Measurements from ENCODE around the gene PODNL1. TPM values are rescaled to one million over a fixed set of nuclear protein-coding genes. Genes with fewer than 3 reads are reported as not detected.

PODNL1 gene
- total RNA-seq, 1 experiment from 2014 or later = 0.53 TPM

- Histone ChIP-seq H3K36me3 (peaks cover 31% of the 10 kb centered on the region), H3K4me1 (replicated peaks) (peaks cover 6% of the 10 kb centered on the region; the same call in 1 of the 2 replicates), H3K4me3 (no peak overlapping the region), H3K9me3 (replicated peaks) (no peaks in the 10 kb centered on the region), H3K27me3 (replicated peaks) (no peaks in the 10 kb centered on the region), H3K27ac (no peak overlapping the region)
- DNase-seq (ENCODE audit: low read depth in 1 of 2, low spot score in 2 of 2) = peak in 1 of 2 experiments; percentile 59
Observed at GRCh38 chr19:13920940-13921747, 17.1 kb downstream of the PODNL1 start.

GRCh38 chr19:13920524-13920923, 17.7 kb downstream of the PODNL1 start:
- peaks cover 31% of the 10 kb centered on the region for H3K36me3 ChIP-seq
- H3K4me1 ChIP-seq (replicated peaks) = peaks cover 6% of the 10 kb centered on the region; the same call in 1 of the 2 replicates
- no peak for DNase-seq (ENCODE audit: low read depth in 1 of 2, low spot score in 2 of 2)
- no peak overlapping the region for H3K27ac ChIP-seq
- no peaks in the 10 kb centered on the region for H3K27me3 ChIP-seq (replicated peaks)
- H3K4me3 ChIP-seq = no peak overlapping the region
- H3K9me3 ChIP-seq (replicated peaks) = no peaks in the 10 kb centered on the region

DNA sequence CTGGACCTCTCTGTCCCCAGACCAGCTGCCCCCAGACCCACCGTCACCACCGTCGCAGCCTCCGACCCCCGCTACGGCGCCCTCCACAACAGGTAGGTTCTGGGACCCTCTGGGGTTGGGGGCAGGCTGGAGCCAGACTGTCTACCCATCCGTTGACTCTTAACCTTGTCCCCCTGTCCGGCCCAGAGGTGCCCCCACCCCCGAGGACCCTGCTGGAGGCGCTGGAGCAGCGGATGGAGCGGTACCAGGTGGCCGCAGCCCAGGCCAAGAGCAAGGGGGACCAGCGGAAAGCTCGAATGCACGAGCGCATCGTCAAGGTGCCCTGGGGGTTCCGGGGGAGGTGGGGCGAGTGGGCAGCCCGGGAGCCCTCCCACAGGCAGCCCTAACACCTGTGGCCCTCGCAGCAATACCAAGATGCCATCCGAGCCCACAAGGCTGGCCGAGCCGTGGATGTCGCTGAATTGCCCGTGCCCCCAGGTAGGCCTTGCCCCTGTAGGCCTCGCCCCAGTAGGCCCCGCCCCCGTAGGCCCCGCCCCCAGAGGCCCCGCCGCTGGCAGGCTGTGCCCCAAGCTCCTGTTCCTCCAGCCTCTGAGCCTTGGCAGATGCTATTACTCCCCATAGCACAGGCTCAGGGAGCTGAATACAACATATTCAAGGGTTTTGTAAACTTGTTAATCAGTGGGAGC, 19.3 kb downstream of the PODNL1 start:
- no peak for DNase-seq (ENCODE audit: low read depth in 1 of 2, low spot score in 2 of 2)
- Histone ChIP-seq H3K36me3 (peaks cover 38% of the 10 kb centered on the region), H3K4me1 (replicated peaks) (peaks cover 6% of the 10 kb centered on the region; the same call in 1 of the 2 replicates), H3K4me3 (no peak overlapping the region), H3K27ac (no peak overlapping the region), H3K9me3 (replicated peaks) (no peaks in the 10 kb centered on the region), H3K27me3 (replicated peaks) (no peaks in the 10 kb centered on the region)

DNA sequence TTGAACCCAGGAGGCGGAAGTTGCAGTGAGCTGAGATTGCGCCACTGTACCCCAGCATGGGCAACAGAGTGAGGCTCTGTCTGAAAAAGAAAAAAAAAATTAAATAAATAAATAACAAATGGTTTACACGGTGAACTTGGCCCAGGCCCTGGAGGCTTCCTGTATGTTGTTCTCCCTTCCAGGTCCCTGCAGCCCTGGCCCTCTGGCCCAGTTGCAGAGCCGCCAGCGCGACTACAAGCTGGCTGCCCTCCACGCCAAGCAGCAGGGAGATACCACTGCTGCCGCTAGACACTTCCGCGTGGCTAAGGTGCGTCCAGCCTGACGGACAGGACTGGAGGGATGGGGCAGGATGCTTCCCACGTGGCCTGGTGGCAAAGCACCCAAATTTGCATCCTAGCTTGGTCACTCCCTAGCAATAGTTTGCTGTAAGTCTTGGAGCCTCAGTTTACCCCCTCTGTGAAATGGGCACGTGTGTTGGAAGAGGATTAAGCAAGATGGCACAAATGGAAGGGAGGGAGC, 20.3 kb downstream of the PODNL1 start:
- no peak for DNase-seq (ENCODE audit: low read depth in 1 of 2, low spot score in 2 of 2)
- Histone ChIP-seq H3K27me3 (replicated peaks) (no peaks in the 10 kb centered on the region), H3K4me1 (replicated peaks) (peaks cover 6% of the 10 kb centered on the region; the same call in 1 of the 2 replicates), H3K27ac (no peak overlapping the region), H3K36me3 (peaks cover 45% of the 10 kb centered on the region), H3K9me3 (replicated peaks) (no peaks in the 10 kb centered on the region), H3K4me3 (no peak overlapping the region)

GRCh38 chr19:13914777-13915176, 23.4 kb downstream of the PODNL1 start:
- Histone ChIP-seq H3K4me3 (no peak overlapping the region), H3K9me3 (replicated peaks) (no peaks in the 10 kb centered on the region), H3K27ac (no peak overlapping the region), H3K4me1 (replicated peaks) (no peaks in the 10 kb centered on the region), H3K36me3 (peaks cover 34% of the 10 kb centered on the region), H3K27me3 (replicated peaks) (no peaks in the 10 kb centered on the region)
- DNase-seq (ENCODE audit: low read depth in 1 of 2, low spot score in 2 of 2) = no peak

GRCh38 chr19:13913352-13913751, 24.9 kb downstream of the PODNL1 start:
- peaks cover 30% of the 10 kb centered on the region for H3K36me3 ChIP-seq
- H3K9me3 ChIP-seq (replicated peaks) = no peaks in the 10 kb centered on the region
- no peaks in the 10 kb centered on the region for H3K4me1 ChIP-seq (replicated peaks)
- H3K27ac ChIP-seq = no peak overlapping the region
- DNase-seq (ENCODE audit: low read depth in 1 of 2, low spot score in 2 of 2) = no peak
- H3K4me3 ChIP-seq = no peak overlapping the region
- H3K27me3 ChIP-seq (replicated peaks) = no peaks in the 10 kb centered on the region

DNA sequence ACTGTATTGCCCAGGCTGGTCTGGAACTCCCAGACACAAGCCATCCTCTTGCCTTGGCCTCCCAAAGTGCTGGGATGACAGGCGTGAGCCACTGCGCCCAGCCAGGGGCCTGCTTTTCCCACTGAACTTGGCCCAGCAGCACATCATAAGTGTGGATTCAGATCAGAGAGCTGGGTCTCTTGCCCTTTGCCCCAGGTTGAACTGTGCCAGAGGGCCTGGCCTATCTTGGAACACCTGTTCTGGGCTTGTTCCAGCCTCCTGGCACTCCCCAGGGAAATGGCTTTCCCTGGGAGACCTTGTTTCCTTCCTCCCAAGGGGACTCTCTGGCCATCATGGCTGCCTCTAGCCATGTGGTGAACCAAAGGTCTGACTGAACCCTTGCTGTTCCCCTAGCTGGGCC, 28.8 kb downstream of the PODNL1 start:
- H3K27me3 ChIP-seq (replicated peaks) = no peaks in the 10 kb centered on the region
- H3K4me3 ChIP-seq = no peak overlapping the region
- no peak for DNase-seq (ENCODE audit: low read depth in 1 of 2, low spot score in 2 of 2)
- peaks cover 14% of the 10 kb centered on the region for H3K4me1 ChIP-seq (replicated peaks)
- peaks cover 25% of the 10 kb centered on the region for H3K36me3 ChIP-seq
- no peaks in the 10 kb centered on the region for H3K9me3 ChIP-seq (replicated peaks)
- no peak overlapping the region for H3K27ac ChIP-seq

DNA sequence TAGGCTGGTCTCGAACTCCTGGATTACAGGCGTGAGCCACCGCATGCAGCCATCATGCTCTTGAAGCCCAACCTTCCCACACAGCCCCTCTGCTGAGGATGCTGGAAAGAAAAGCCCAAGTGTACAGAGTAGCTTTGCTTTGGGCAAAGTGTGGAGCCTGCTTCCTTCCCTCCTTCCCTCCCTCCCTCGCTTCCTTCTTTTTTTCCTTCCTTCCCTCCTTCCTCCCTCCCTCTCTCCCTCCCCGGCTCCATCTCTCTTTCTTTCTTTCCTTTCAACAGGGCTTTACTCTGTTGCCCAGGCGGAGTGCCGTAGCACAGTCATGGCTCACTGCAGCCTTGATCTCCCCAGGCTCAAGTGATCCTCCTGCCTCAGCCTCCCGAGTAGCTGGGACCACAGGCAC, 29.5 kb downstream of the PODNL1 start:
- Histone ChIP-seq H3K4me3 (no peak overlapping the region), H3K9me3 (replicated peaks) (no peaks in the 10 kb centered on the region), H3K27me3 (replicated peaks) (no peaks in the 10 kb centered on the region), H3K4me1 (replicated peaks) (peaks cover 14% of the 10 kb centered on the region), H3K27ac (no peak overlapping the region), H3K36me3 (peaks cover 21% of the 10 kb centered on the region)
- DNase-seq (ENCODE audit: low read depth in 1 of 2, low spot score in 2 of 2) = no peak

GRCh38 chr19:13906910-13907309, 31.3 kb downstream of the PODNL1 start:
- H3K36me3 ChIP-seq = peaks cover 4% of the 10 kb centered on the region; the same call in 1 of the 2 replicates
- no peak overlapping the region for H3K27ac ChIP-seq
- peak overlapping the region; percentile 68 for H3K4me3 ChIP-seq
- peaks cover 14% of the 10 kb centered on the region for H3K4me1 ChIP-seq (replicated peaks)
- H3K27me3 ChIP-seq (replicated peaks) = no peaks in the 10 kb centered on the region
- DNase-seq (ENCODE audit: low read depth in 1 of 2, low spot score in 2 of 2) = no peak
- no peaks in the 10 kb centered on the region for H3K9me3 ChIP-seq (replicated peaks)

DNA sequence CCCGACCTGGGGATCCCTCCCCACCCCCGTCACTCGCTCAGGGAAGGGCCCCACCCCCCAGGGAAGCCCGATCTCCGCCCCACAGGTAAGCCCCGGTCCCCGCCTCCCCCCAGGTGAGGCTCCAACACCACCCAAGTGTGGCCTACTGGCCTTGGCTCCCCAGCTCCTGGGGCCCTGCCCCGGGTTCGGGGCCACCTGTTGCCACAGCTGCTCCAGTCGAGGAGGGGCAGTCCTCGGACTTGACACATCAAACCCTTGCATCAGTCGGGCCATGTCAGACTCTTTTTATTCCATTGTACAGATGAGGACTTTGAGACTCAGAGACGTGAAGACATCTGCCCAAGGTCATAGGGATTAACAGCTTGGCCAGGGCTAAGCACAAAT, 31.7 kb downstream of the PODNL1 start:
- no peak for DNase-seq (ENCODE audit: low read depth in 1 of 2, low spot score in 2 of 2)
- peaks cover 14% of the 10 kb centered on the region for H3K4me1 ChIP-seq (replicated peaks)

GRCh38 chr19:13905634-13906520, 32.3 kb downstream of the PODNL1 start, which contains the start of the genes BRME1 and CC2D1A:
Gene BRME1 (minus strand): TSS chr19:13906117. CDS start chr19:13904892, 1,225 bp downstream.
Gene CC2D1A (plus strand): TSS chr19:13906201. CDS start chr19:13906442, 241 bp downstream.
- peak; percentile 65 to 89 for DNase-seq (ENCODE audit: low read depth in 1 of 2, low spot score in 2 of 2)
- H3K27ac ChIP-seq = no peak within 1 kb of the TSS
- peaks cover 4% of the 10 kb centered on the region; the same call in 1 of the 2 replicates for H3K36me3 ChIP-seq

More for the DNA sequence above, 31.7 kb downstream of the PODNL1 start:
- Histone ChIP-seq H3K27me3 (replicated peaks) (no peaks in the 10 kb centered on the region), H3K4me3 (peak overlapping the region; percentile 68), H3K36me3 (peaks cover 4% of the 10 kb centered on the region; the same call in 1 of the 2 replicates), H3K9me3 (replicated peaks) (no peaks in the 10 kb centered on the region), H3K27ac (no peak overlapping the region)

DNA sequence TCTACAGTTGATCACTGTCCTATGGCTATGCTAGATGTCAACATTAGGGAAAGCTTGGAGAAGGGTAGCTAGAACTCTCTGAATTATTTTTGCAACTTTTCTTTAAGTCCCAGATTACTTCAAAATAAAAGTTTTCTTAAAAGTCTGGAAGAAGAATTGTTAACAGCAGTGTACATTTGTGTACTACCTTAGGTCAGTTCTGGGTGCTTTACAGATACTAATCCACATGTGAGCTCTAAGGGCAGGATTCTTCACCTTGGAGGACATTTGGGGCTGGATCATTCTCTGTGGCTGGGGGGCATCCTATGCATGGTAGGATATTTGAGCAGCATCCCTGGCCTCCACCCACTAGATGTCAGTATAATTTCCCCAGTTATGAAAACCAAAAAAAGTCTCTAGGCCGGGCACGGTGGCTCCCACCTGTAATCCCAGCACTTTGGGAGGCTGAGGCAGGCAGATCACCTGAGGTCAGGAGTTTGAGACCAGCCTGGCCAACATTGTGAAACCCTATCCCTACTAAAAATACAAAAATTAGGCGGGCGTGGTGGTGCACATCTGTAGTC, 35.1 kb downstream of the PODNL1 start:
- Histone ChIP-seq H3K4me3 (no peak overlapping the region), H3K27me3 (replicated peaks) (no peaks in the 10 kb centered on the region)
- DNase-seq (ENCODE audit: low read depth in 1 of 2, low spot score in 2 of 2) = no peak

More at GRCh38 chr19:13905634-13906520, 32.3 kb downstream of the PODNL1 start, which contains the start of the genes BRME1 and CC2D1A:
- H3K9me3 ChIP-seq (replicated peaks) = no peaks in the 10 kb centered on the region
- H3K4me1 ChIP-seq (replicated peaks) = peaks cover 14% of the 10 kb centered on the region
- no peaks in the 10 kb centered on the region for H3K27me3 ChIP-seq (replicated peaks)
- peak within 1 kb of the TSS; percentile 68 for H3K4me3 ChIP-seq

More for the DNA sequence above, 35.1 kb downstream of the PODNL1 start:
- peaks cover 27% of the 10 kb centered on the region for H3K4me1 ChIP-seq (replicated peaks)
- H3K9me3 ChIP-seq (replicated peaks) = no peaks in the 10 kb centered on the region
- H3K27ac ChIP-seq = no peak overlapping the region
- H3K36me3 ChIP-seq = no peaks in the 10 kb centered on the region
